NK-92 (cell line): Measurements from ENCODE around the gene TRIM44.
"Not testable (repeated sequence)": the region's sequence is repeated elsewhere in the genome, so short reads cannot be mapped to it uniquely, and the experiment has no call there.

ENCODE experiments used
- DNase-seq: peaks from one replicate; lab custom pipeline; 2025; ENCODE audit not compliant: unreplicated experiment; lab: John Stamatoyannopoulos, UW

TRIM44 gene

DNA sequence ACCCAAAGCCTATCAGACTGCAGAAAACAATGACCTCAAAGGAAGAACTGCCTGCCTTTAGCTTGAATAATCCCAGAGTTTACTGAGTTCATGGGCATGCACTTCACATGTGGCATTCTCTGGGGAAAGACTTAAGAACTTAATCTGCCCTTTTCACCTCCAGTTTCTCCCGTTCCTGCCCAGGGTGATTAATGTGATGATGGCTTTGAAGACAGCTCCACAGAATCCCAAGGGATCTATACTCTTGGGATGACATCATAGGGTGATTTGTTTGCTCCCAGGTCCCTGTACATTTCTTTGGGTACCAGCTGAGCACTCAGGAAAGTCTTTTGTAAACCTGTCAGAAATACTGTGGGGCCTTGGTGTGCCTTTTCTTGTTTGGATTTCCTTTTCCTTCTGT, 30.3 kb upstream of the TRIM44 start:
- DNase-seq, result no peak

- DNase-seq, result no peak
Observed at GRCh38 chr11:35633827-35634423, 28.6 kb upstream of the TRIM44 start.

GRCh38 chr11:35635933-35636332, 26.6 kb upstream of the TRIM44 start:
- no peak for DNase-seq

- DNase-seq, result no peak
Observed at GRCh38 chr11:35639591-35640179, 22.9 kb upstream of the TRIM44 start.

DNA sequence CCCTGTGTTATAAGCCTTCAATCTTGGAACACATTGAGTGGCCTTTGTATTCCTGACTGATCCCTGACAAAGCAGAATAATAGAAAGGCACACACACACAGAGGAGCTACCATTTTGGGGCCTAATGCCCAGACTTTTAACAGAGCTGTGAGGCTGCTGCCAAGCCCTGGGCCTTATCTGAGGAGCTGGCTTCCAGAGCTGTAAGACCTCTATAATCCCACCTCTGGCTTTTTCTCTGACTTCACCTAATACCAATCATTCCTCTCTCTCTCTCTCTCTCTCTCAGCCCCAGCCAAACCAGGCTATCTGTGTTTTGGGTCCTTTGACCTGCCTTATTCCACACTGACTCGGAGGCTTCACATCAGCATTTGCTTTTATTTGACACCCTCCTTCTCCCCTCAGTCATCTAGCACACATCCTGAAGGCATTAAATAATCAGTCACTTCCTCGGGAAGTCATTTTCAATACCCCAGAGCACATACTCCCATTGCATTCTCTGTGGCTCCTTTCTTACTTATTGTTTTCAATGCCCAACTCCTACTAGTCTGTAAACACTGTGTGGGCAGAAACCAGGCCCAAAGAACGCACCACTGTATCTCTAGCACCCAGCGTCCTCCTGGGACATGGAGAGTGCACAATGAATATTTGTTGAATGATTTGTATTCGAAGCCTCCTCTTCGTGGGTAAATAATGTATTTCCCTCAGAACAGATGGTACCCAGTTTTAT, 21.2 kb upstream of the TRIM44 start:
- DNase-seq, result no peak

DNA sequence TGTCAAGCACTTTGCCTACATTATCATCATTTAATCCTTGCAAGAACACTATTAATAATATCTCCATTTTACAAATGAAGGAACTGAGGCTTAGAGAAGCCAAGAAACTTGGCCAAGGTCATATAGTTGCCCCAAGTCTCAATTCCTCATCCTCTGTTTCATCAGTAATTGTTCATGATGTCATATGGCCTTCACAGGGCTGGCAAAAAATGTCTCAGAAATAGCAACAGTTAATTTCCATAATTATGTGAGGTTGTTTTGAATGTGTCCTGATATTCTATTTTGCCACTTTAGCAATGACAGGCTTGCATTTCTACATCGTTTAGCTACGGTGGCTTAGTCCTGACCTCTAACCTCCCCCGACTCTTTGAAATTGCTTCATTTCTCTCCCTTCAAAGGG, 20.6 kb upstream of the TRIM44 start:
- DNase-seq, result no peak

DNA sequence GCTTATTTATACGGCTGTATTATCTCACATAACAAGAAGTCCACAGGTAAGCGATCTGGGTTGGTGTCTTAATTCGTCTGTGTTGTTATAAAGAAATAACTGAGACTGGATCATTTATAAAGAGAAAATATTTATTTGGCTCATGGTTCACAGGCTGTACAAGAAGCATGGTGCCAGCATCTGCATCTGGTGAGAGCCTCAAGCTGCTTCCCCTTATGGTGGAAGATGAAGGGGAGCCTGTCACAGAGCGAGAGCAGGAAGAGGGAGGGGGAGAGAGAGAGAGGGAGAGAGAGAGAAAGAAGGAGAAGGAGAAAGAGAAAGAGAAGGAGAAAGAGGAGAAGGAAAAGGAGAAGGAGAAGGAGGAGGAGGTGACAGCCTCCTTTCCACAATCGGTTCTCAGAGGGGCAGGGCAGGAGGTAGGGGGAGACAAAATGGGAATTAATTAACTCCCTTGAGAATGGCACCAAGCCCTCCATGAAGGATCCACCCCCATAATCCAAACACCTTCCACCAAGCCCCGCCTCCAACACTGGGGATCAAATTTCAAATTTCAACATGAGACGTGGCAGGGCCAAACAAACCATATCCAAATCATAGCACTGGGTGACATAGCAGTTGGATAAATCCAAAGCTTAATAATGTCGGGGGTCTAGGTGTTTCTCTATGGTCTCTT, 15.0 kb upstream of the TRIM44 start:
- no peak for DNase-seq

DNA sequence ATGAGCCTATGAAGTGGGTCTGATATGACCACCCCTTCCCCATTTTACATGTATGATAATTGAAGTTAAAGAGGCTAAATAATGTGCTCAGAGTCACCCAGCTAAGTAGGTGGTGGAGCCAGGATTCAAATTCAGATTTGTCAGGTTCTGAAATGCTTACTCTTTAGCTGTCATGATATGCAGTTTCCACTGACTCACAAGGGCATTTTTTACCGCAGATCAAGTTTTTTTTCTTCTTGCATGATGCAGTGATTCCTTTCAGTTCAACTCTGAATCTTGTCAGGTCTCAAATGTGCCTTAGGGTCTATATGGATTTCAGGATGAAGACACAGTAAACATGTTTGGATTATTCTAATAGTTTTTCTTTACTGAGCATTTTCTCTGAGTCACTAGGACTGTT, 12.6 kb upstream of the TRIM44 start:
- no peak for DNase-seq

DNA sequence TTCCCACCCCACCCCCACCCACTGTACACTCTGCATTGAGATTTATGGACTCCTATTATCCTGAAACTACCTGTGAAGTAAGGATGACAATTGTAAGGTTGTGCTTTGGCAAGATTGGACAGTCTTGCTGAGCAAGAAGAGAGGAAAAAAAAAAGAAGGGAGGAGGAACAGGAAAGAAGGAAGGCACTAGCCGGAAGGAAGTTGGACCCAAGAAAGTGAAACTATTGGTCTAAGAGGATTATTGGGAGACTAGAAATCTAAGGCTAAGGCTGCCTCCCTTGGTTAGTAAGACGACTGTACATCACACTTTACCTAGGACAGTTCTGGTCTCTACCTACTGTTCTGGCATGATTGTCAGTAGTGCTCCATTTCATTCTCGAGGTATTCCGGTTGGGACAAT, 12.1 kb upstream of the TRIM44 start:
- DNase-seq, result no peak

DNA sequence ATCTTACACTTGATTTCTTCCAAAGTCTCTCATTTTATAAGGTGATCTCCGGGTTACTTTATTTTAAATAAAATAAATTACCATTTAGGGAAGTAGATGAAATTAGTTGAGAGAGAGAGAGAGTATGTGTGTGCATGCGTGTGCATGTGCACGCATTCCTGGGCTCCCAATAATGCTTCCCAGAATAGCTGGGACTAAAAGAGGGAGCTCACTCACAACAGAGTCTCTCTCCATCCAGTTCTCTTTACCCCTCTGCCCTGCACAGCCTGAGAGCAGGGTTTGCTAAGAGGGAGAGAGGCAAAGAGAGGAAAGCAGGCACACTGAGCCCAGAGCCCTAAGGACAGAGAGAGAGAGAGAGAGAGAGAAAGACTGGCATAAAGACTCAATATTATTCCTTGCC, 11.3 kb upstream of the TRIM44 start:
- DNase-seq, result no peak

DNA sequence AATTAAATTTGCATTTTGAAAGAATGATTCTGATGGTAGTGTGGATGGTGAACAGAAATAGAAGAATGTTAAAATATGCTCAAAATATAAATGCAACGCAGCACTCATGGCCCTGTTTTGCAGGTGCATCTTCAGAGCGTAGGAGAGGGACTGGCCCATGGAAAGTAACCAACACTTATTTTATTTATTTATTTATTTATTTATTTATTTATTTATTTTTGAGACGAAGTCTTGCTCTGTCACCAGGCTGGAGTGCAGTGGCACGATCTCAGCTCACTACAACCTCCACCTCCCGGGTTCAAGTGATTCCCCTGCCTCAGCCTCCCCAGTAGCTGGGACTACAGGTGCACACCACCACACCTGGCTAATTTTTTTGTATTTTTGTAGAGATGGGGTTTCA, 9.8 kb upstream of the TRIM44 start:
- DNase-seq, result not testable (repeated sequence)

DNA sequence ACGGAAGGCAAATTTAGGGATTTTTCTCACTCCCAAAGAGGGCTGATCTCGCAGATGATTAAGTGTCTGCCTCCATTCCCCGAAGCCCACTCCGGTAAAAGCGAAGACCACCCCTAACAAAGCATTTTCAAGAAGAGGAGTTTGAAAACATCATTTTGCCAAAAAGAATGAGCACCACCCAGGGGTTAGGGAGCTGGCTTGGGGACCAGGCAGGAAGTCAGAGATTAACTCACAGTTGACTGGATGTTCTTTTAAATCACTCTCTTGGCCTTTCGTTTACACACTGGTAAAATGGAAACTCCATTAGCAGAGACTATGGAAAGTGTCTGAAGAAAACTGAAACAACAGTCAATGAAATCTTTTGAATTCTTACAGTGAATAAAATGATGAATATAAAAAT, 7.9 kb upstream of the TRIM44 start:
- no peak for DNase-seq

DNA sequence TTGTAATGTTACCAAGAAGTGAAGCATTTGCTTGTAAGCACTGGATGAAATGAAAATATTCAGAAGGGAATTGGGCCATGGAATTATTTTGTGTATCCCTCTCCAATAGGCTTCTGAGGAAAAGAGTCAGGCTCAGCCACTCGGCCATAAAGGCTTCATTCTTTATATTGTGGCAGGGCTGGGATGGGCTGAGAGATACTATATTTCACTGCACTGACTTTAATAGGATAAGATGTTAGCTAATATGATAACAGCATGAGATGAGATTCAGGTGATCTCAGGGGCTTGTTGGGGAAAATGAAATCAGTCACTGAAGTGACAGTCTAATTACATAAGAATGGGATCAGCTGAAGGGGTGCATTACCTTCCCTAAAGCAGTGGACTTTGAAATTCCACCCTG, 7.3 kb upstream of the TRIM44 start:
- DNase-seq, result no peak

- DNase-seq, result no peak
Observed at GRCh38 chr11:35655856-35656255, 6.7 kb upstream of the TRIM44 start.

- DNase-seq, result no peak
Observed at GRCh38 chr11:35658020-35658948, 4.3 kb upstream of the TRIM44 start.

- DNase-seq, result no peak
Observed at GRCh38 chr11:35661534-35661933, 1.0 kb upstream of the TRIM44 start.

DNA sequence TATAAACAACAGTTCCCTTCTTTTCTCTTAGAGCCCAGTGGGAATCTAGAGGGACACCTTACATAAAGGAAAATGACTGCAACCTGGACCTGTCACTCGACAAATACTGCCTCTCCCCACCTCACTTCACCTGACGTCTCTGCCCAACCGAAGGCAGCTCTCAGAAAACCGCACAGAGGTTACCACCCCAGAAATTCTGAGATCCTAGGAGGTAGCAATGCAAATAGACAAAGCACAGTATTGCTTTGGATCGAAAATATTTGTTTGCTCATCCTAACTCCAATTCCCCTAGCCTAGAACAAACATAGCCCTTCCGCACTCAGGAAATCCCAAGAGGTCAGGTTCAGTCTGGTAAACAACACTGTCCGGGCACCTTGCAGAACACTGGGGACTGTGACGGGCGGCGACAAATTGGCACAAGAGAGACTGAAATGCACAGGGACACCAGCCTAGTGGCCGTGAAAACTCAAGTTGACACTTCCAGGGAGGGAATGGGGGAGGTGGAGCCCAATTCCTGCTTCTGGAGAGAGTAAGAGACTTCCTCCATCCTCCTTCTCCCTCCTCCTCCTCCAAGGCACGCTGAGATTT, 420 bp upstream of the TRIM44 start:
- DNase-seq, result no peak

- no peak for DNase-seq
Observed at GRCh38 chr11:35663408-35663702, 780 bp downstream of the TRIM44 start.

GRCh38 chr11:35664977-35665441, 2.4 kb downstream of the TRIM44 start:
- no peak for DNase-seq

DNA sequence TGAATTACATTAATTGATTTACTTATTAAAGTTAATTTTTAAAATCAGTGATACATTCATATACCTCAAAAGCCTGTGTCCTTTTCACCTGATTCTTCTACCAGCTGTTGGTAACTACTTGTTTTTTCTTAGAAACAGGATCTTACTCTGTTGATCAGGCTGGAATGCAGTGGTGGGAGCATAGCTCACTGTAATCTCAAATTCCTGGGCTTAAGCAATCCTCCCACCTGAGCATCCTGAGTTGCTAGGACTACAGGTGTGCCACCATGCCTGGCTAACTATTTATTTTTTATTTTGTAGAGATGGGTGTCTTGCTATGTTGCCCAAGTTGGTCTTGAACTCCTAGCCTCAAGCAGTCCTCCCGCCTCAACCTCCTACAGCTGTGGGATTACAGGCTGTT, 4.7 kb downstream of the TRIM44 start:
- no peak for DNase-seq

DNA sequence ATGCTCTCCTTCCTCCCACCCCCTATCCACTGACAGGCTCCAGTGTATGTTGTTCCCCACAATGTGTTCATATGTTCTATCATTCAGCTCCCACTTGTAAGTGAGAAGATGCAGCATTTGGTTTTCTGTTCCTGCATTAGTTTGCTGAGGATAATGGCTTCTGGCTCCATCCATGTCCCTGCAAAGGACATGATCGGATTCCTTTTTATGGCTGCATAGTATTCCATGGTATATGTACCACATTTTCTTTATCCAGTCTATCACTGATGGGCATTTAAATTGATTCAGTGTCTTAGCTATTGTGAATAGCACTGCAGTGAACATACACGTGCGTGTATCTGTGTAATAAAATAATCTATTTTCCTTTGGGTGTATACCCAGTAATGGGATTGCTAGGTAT, 5.8 kb downstream of the TRIM44 start:
- DNase-seq, result not testable (repeated sequence)
